ENCODE data around the gene GCGR.
A peak's percentile ranks its signal among the peaks of the same experiment; 100 is the strongest.

GCGR gene

GRCh38 chr17:81852237-81852636 is 48.3 kb downstream of the GCGR start:
- DNase-seq = no peak

GRCh38 chr17:81854974-81855774 is 51.2 kb downstream of the GCGR start:
- no peak for DNase-seq

- DNase-seq = no peak
Observed at GRCh38 chr17:81858170-81858966, 54.4 kb downstream of the GCGR start.

DNA sequence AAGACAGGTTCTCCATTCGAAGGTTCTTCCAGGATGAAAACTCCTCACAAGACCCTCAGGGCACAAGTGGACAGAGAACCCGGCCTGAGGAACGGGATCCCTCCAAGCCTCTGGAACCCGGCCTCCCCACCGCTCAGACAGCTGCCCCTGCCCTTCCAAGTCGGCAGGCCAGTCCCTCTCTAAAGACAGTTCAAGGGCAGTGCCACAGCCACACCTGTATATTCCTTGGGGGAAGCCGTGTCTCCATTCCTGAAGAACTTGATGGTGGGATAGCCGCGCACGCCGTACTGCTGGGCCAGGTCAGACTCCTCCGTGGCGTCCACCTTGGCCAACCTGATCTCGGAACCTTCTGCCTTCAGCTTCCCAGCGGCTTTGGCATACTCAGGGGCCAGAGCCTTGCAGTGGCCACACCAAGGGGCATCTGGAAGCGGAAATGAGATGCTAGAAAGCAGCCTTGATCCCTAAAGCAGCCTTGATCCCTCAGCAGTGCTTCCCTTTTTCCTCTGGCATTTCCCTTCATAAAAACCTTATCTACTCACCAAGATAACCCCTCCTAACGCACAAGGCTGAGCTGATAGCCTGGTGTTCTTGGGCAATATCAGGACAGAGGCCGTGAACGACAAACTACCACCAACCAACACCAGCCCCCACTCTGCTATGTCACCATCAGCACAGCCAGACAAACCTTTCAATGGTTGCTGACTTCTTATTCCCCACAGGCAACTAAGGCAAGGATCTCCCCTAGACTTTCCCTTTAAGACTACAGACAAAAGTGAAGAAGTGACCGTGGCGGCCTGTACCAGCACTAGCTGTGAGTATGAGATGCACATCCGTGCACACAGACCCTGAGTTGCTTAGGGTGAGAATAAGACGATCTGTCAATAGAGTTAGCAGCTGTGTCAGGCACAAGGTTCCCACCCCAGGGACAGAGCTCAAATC is 55.3 kb downstream of the GCGR start:
- DNase-seq = no peak

GRCh38 chr17:81859906-81860755 is 56.2 kb downstream of the GCGR start, which contains the start of gene P4HB:
Gene P4HB, minus strand, starts transcription at chr17:81860535. Its CDS starts 64 bp downstream, at chr17:81860471.
- DNase-seq = no peak

DNA sequence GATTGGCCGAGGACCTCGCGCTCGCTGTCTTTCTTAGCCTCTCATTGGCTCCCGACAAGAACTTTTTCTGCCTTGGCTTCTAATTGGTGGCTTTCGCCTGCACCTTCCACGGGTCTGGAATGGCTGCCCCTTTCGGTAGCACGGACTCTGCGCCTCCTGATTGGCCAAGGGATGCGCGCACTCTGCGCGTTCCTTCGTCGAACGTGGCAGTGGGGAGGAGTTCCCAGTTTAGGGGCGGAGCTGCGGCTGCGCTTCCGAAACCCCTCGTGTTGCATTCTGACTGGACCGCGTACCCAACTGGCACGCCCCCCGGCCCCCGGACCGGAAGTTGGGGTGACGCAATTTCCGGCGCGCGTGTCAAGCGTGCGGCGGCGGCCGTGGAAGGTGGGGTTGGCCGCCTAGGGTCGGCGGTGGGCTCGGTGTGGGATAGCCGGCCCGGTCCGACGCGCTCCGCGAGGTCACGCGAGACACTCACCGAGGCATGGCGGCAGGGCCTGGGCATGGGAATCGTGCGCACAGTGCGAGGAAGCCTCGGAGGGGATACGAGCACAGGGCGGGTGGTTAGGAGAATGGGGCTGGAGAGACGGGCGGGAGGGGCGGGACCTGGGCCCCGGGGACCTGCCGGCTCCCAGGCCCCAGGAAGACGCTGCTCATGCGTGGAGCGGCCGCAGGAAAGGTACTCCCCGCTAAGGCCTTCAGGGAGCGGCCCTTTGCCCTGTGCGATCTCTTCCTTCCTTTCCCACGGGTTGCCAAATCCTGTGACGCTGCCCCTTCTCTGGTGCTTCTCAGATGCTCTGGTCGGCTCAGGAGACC is 57.0 kb downstream of the GCGR start:
- DNase-seq = peak; percentile 100

DNA sequence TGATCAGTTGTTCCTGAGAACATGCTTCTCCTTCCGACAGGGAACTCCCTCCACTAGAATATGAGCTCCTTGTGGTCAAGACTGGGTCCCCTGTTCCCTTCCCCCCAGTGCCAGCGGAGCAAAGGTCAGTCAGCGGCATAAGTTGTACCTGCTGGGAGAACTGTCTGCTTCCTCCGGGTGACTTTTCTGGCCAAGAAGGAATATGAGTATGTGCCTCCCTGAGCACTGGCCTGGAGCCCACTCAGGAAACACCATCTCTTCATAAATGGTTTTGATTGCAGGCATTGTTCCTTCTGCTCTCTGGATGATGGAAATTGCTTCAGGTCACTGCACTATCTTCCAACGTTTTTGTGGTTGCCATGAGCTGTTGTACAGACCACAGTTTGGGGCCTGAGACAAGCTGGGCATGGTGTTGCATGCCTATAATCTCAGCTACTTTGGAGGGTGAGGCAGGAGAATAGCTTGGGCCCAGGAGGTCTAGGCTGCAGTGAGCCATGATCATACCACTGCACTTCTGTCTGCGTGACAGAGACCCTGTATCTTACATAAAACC is 59.2 kb downstream of the GCGR start:
- peak in 1 of 2 experiments; percentile 47 for DNase-seq

Measured in Kasumi-1 (cell line).